ENCODE data around the gene ANO6. TPM values are rescaled to one million over a fixed set of nuclear protein-coding genes. Genes with fewer than 3 reads are reported as not detected.
"Not testable (repeated sequence)": the region's sequence is repeated elsewhere in the genome, so short reads cannot be mapped to it uniquely, and the experiment has no call there.

Gene ANO6
- total RNA-seq, 1 experiment from 2014 or later = 34.2 TPM

DNA sequence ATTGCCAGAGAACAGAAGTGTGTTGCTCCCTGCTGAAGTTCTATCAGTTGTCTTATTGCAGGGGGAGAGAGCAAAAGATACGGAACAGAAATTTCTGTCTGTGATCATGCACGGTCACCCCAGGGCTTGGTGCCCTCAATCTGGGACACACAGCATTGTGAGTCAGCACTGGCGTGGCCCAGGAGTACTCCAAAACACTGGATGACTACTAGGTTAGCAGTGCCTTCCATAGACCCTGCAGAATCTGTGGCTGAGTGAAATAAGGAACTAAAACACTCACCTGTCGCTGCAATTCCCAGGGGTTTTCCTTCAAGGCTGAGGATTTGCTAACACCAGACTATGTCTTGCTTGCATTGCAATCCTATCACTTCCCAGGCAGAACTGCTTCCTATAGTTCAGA lies 165.5 kb downstream of the ANO6 start:
- CTCF ChIA-PET = no interaction called here

GRCh38 chr12:45388545-45388944 lies 172.7 kb downstream of the ANO6 start:
- Mint-ChIP-seq H3K27ac (ENCODE audit: unreplicated experiment) (no peak overlapping the region), H3K9me3 (ENCODE audit: low read depth, unreplicated experiment) (no peaks in the 10 kb centered on the region), H3K27me3 (ENCODE audit: unreplicated experiment) (no peaks in the 10 kb centered on the region), H3K4me3 (ENCODE audit: low read depth, unreplicated experiment) (no peak overlapping the region), H3K4me1 (ENCODE audit: low read depth, unreplicated experiment) (no peaks in the 10 kb centered on the region), H3K36me3 (ENCODE audit: insufficient read depth, unreplicated experiment) (peaks cover 9% of the 10 kb centered on the region)
- peak; percentile 8 for DNase-seq
- intact Hi-C loops (cut with micrococcal nuclease; ENCODE audit: unreplicated experiment) = loop anchor here (1.0 to 2.0 kb wide), 3 partner anchors 119 to 216 kb away; no protein-coding TSS in a partner anchor
- TF ChIP-seq, protein P1, sequence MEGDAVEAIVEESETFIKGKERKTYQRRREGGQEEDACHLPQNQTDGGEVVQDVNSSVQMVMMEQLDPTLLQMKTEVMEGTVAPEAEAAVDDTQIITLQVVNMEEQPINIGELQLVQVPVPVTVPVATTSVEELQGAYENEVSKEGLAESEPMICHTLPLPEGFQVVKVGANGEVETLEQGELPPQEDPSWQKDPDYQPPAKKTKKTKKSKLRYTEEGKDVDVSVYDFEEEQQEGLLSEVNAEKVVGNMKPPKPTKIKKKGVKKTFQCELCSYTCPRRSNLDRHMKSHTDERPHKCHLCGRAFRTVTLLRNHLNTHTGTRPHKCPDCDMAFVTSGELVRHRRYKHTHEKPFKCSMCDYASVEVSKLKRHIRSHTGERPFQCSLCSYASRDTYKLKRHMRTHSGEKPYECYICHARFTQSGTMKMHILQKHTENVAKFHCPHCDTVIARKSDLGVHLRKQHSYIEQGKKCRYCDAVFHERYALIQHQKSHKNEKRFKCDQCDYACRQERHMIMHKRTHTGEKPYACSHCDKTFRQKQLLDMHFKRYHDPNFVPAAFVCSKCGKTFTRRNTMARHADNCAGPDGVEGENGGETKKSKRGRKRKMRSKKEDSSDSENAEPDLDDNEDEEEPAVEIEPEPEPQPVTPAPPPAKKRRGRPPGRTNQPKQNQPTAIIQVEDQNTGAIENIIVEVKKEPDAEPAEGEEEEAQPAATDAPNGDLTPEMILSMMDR (IDR thresholded peaks at IDR 0.05; ENCODE audit: unreplicated experiment) = no peak
- CTCF ChIA-PET = interaction anchor here (1.1 kb wide), 1 partner anchor 218 kb away, joined by 4 read pairs; no protein-coding TSS in a partner anchor
- BruUV-seq (replicated peaks) = no TSS peak

More for the DNA sequence above, 165.5 kb downstream of the ANO6 start:
- no TSS peak for BruUV-seq (replicated peaks)
- no peak for DNase-seq
- Mint-ChIP-seq H3K9me3 (ENCODE audit: low read depth, unreplicated experiment) (no peaks in the 10 kb centered on the region), H3K4me3 (ENCODE audit: low read depth, unreplicated experiment) (no peak overlapping the region), H3K27ac (ENCODE audit: unreplicated experiment) (no peak overlapping the region), H3K36me3 (ENCODE audit: insufficient read depth, unreplicated experiment) (peaks cover 2% of the 10 kb centered on the region), H3K4me1 (ENCODE audit: low read depth, unreplicated experiment) (peaks cover 21% of the 10 kb centered on the region), H3K27me3 (ENCODE audit: unreplicated experiment) (no peaks in the 10 kb centered on the region)
- intact Hi-C loops (cut with micrococcal nuclease; ENCODE audit: unreplicated experiment) = no loop called here
- TF ChIP-seq, protein P1 (IDR thresholded peaks at IDR 0.05; ENCODE audit: unreplicated experiment) = no peak

DNA sequence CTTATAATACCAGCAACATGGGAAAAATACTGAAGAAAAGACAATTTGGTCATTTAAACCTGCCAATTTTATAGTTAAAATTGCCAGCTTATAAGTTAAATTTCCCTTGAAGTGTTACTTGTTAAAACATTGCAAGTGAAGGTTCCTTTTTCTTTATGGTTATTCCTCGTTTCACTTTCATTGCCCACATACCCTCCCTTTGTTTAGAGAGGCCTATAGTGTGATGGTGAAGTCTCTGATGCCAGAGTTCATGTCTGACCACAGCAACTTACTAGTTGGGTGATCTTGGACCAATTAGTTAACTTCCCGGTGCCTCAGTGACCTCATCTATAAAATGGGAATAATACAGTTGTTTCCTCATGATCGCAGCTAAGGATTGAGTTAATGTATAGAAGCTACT lies 173.5 kb downstream of the ANO6 start:
- intact Hi-C loops (cut with micrococcal nuclease; ENCODE audit: unreplicated experiment) = loop anchor here (2.0 kb wide), 1 partner anchor 217 kb away; no protein-coding TSS in a partner anchor
- Mint-ChIP-seq H3K36me3 (ENCODE audit: insufficient read depth, unreplicated experiment) (peaks cover 9% of the 10 kb centered on the region), H3K9me3 (ENCODE audit: low read depth, unreplicated experiment) (peaks cover 1% of the 10 kb centered on the region), H3K27me3 (ENCODE audit: unreplicated experiment) (no peaks in the 10 kb centered on the region), H3K4me3 (ENCODE audit: low read depth, unreplicated experiment) (no peak overlapping the region), H3K4me1 (ENCODE audit: low read depth, unreplicated experiment) (no peaks in the 10 kb centered on the region), H3K27ac (ENCODE audit: unreplicated experiment) (no peak overlapping the region)
- CTCF ChIA-PET = no interaction called here
- no TSS peak for BruUV-seq (replicated peaks)
- TF ChIP-seq, protein P1 (IDR thresholded peaks at IDR 0.05; ENCODE audit: unreplicated experiment) = no peak
- DNase-seq = no peak

- BruUV-seq (replicated peaks); CTCF ChIA-PET; DNase-seq; H3K9me3 Mint-ChIP-seq (ENCODE audit: low read depth, unreplicated experiment); H3K27me3 Mint-ChIP-seq (ENCODE audit: unreplicated experiment); H3K4me3 Mint-ChIP-seq (ENCODE audit: low read depth, unreplicated experiment); H3K27ac Mint-ChIP-seq (ENCODE audit: unreplicated experiment); intact Hi-C loops (cut with micrococcal nuclease; ENCODE audit: unreplicated experiment); H3K4me1 Mint-ChIP-seq (ENCODE audit: low read depth, unreplicated experiment); H3K36me3 Mint-ChIP-seq (ENCODE audit: insufficient read depth, unreplicated experiment): not testable (repeated sequence)
Observed at GRCh38 chr12:45397499-45397898, 181.6 kb downstream of the ANO6 start.

DNA sequence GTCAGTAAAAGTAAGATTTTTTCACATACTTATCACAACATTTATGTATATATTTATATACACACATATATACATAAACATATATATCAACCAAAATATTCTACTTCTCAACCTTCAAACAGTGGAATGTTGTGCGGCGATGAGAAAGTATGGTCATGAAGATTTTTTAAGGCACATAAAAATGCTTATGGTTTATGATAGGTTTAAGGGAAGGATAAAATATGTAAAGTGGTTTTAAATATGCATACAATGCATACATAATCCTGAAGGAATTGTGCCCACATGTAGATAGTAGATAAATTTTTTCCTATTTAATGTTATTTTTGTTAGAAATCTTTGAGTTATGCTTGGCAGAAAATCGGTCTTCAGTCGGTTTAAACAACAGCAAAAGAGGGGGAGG lies 182.7 kb downstream of the ANO6 start:
- CTCF ChIA-PET = no interaction called here
- peaks cover 8% of the 10 kb centered on the region for H3K36me3 Mint-ChIP-seq (ENCODE audit: insufficient read depth, unreplicated experiment)

More for the DNA sequence above, 182.7 kb downstream of the ANO6 start:
- no peak overlapping the region for H3K4me3 Mint-ChIP-seq (ENCODE audit: low read depth, unreplicated experiment)
- TF ChIP-seq, protein P1 (IDR thresholded peaks at IDR 0.05; ENCODE audit: unreplicated experiment) = no peak
- H3K4me1 Mint-ChIP-seq (ENCODE audit: low read depth, unreplicated experiment) = no peaks in the 10 kb centered on the region
- no peaks in the 10 kb centered on the region for H3K27me3 Mint-ChIP-seq (ENCODE audit: unreplicated experiment)
- H3K27ac Mint-ChIP-seq (ENCODE audit: unreplicated experiment) = no peak overlapping the region
- intact Hi-C loops (cut with micrococcal nuclease; ENCODE audit: unreplicated experiment) = no loop called here
- no TSS peak for BruUV-seq (replicated peaks)
- no peak for DNase-seq
- peaks cover 6% of the 10 kb centered on the region for H3K9me3 Mint-ChIP-seq (ENCODE audit: low read depth, unreplicated experiment)
